Testis (tissue), 3 donors: Measurements from ENCODE around the gene TGFBI. TPM values are rescaled to one million over a fixed set of nuclear protein-coding genes. Genes with fewer than 3 reads are reported as not detected.

Experiments
- DNase-seq: peaks from one replicate; pipeline ENCODE4 v3.0.0-alpha.2; 2019
- H3K27ac ChIP-seq, 2 donors: fragments of 200-600 bp; sonication (generic); one replicate each; pipeline ENCODE4 v1.5.1; 2019
- H3K27me3 ChIP-seq: fragments of 200-600 bp; sonication (generic); one replicate; pipeline ENCODE4 v1.5.1; 2019
- H3K36me3 ChIP-seq: fragments of 200-600 bp; sonication (generic); one replicate; pipeline ENCODE4 v1.5.1; 2017; ENCODE audit warnings: low read depth; ENCODE audit errors: missing control alignments
- H3K4me1 ChIP-seq: fragments of 200-600 bp; sonication (generic); one replicate; pipeline ENCODE4 v1.5.1; 2019
- H3K4me3 ChIP-seq, 2 donors: fragments of 200-600 bp; sonication (generic); one replicate each; pipeline ENCODE4 v1.5.1; 2017 to 2019
- H3K9me3 ChIP-seq: fragments of 200-600 bp; sonication (generic); one replicate; pipeline ENCODE4 v1.5.1; 2017
- CTCF ChIP-seq, 3 experiments: fragments of 450-650 bp in 2 of 3; fragments of 200-600 bp in 1 of 3; sonication (generic) in 1 of 3; IDR thresholded peaks; one replicate each; pipeline ENCODE4 v1.5.1; 2016 to 2019; ENCODE audit warnings: antibody characterized with exemption in 3 of 3, mild to moderate bottlenecking in 2 of 3, moderate library complexity in 1 of 3
- POLR2A ChIP-seq: fragments of 450-650 bp; IDR thresholded peaks from one replicate; pipeline ENCODE4 v1.6.1; 2017; ENCODE audit warnings: antibody characterized with exemption, mild to moderate bottlenecking, moderate library complexity
- WGBS, 2 donors: methylation state at CpG; one replicate each; pipeline ENCODE4 v1.1.5; 2018; 5-methylcytosine and 5-hydroxymethylcytosine counted together
- intact Hi-C: fragments of 100-400 bp; cut with DNase I; formaldehyde crosslinking; loops from one replicate; pipeline ENCODE4 v1.15.1; 2023; ENCODE audit warnings: low total_unique reads
- polyA plus RNA-seq: library from polyadenylated mRNA; stranded (reverse); fragments of 350-450 nt; fragmentation: Illumina TruSeq; extraction: RNeasy Lipid Tissue Mini Kit (QIAGEN cat#74804); gene quantifications from one replicate; pipeline ENCODE4 v1.2.3, GENCODE V29; 2014; ENCODE audit warnings: low read depth, low replicate concordance; ENCODE audit not compliant: insufficient read depth
- total RNA-seq, 2 donors: library from RNA; depleted of rRNA; stranded (reverse); fragments of >200 nt; gene quantifications; one replicate each; pipeline ENCODE4 v1.2.3, GENCODE V29; 2016

TGFBI gene
- total and polyA plus RNA-seq, 3 donors from 2014 or later, result 9.0 to 77.2 (median 15.4) TPM

DNA sequence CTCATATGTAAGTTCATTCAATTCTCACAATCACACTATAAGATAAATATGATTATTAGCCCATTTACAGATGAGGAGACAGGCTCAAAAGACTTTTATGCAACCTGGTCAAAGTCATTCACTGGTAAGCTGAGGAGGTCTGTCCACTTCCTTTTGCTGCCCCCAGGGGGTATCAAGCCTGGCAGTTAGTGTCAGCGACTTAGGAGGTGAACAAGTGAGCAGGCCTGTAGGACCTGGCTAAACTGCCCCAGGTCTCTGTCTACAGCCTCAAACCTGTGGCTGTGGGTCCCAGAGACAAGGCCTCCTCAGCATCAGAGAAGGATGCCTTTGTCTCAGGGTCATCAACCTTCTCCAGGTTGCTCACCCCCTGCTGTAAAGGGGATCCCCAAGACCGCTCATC is 10.4 kb downstream of the TGFBI start:
- DNase-seq, result no peak
- H3K9me3 ChIP-seq, result no peaks in the 10 kb centered on the region
- WGBS, 2 donors, result 81 to 100% methylated on average over 2 of the region's 2 CpGs
- H3K27ac ChIP-seq, result no peak overlapping the region
- TF ChIP-seq CTCF (IDR thresholded peaks at IDR 0.05), result no peak
- no peak for TF ChIP-seq POLR2A
- no peaks in the 10 kb centered on the region for H3K36me3 ChIP-seq
- H3K4me1 ChIP-seq, result no peaks in the 10 kb centered on the region
- intact Hi-C loops, result no loop called here
- no peak overlapping the region for H3K4me3 ChIP-seq
- no peaks in the 10 kb centered on the region for H3K27me3 ChIP-seq

GRCh38 chr5:136040746-136041415 is 12.1 kb downstream of the TGFBI start:
- H3K4me3 ChIP-seq, result no peak overlapping the region
- no peaks in the 10 kb centered on the region for H3K4me1 ChIP-seq
- no peaks in the 10 kb centered on the region for H3K36me3 ChIP-seq
- intact Hi-C loops, result no loop called here
- no peaks in the 10 kb centered on the region for H3K9me3 ChIP-seq
- 79 to 92% methylated on average over 4 of the region's 4 CpGs for WGBS, 2 donors
- H3K27me3 ChIP-seq, result no peaks in the 10 kb centered on the region
- no peak overlapping the region for H3K27ac ChIP-seq
- TF ChIP-seq POLR2A (no peak), CTCF (IDR thresholded peaks at IDR 0.05) (no peak)
- DNase-seq, result no peak

DNA sequence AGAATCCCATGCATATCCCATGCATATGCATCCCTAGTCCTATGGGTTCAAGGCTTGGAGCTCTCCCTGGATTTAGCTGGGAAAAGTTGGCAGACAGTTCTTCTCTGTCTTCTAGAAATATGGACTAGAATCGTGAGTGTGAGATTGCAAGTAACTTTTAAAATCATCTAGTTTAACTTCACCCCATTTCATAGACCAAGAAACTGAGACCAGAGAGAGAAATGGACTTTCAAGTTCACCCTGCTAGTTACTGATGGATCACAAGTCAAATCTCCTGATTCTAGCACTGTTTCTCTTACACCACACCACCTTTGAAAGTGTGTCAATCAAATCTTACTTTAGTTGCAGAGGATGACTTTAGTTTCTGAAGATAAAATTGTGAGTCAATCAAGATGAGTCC is 13.4 kb downstream of the TGFBI start:
- Histone ChIP-seq H3K4me1 (no peaks in the 10 kb centered on the region), H3K9me3 (no peaks in the 10 kb centered on the region), H3K27ac (no peak overlapping the region), H3K4me3 (no peak overlapping the region), H3K27me3 (no peaks in the 10 kb centered on the region), H3K36me3 (no peaks in the 10 kb centered on the region)
- 69 to 78% methylated on average over 1 of the region's 1 CpG for WGBS, 2 donors
- no peak for TF ChIP-seq CTCF (IDR thresholded peaks at IDR 0.05)
- TF ChIP-seq POLR2A, result no peak
- intact Hi-C loops, result no loop called here
- no peak for DNase-seq

DNA sequence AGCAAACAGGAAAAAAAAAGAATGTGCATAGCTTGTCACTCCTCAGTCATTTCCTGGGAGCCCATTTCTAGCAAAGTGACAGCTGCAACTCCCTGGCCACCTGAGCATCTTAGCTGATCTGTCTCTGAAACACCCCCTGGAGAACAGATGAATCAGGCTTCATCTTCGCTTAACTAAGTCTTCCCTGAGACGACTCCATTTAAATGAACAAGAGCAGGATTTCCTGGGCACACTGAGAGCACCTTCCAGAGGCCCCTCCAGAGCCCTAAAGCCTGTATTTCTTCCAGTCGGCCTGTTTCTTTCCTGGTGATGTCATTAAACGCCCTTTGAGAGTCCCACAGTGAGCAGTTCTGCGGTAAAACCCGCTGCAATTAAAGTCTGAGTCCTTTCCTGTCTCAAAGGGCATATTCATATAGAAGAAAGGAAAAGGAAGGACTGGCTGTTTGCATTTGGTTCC is 13.9 kb downstream of the TGFBI start:
- Histone ChIP-seq H3K4me3 (no peak overlapping the region), H3K36me3 (no peaks in the 10 kb centered on the region), H3K27me3 (no peaks in the 10 kb centered on the region), H3K9me3 (no peaks in the 10 kb centered on the region), H3K27ac (no peak overlapping the region), H3K4me1 (no peaks in the 10 kb centered on the region)
- DNase-seq, result no peak
- WGBS, 2 donors, result 73 to 74% methylated on average over 6 of the region's 6 CpGs
- intact Hi-C loops, result no loop called here
- no peak for TF ChIP-seq POLR2A
- no peak for TF ChIP-seq CTCF (IDR thresholded peaks at IDR 0.05)

GRCh38 chr5:136043551-136043950 is 14.8 kb downstream of the TGFBI start:
- H3K27ac ChIP-seq, result no peak overlapping the region
- TF ChIP-seq POLR2A (no peak), CTCF (IDR thresholded peaks at IDR 0.05) (no peak)
- H3K9me3 ChIP-seq, result no peaks in the 10 kb centered on the region
- 77 to 89% methylated on average over 1 to 2 of the region's 2 CpGs for WGBS, 2 donors
- no peak for DNase-seq
- H3K4me3 ChIP-seq, result no peak overlapping the region
- H3K36me3 ChIP-seq, result no peaks in the 10 kb centered on the region
- H3K27me3 ChIP-seq, result no peaks in the 10 kb centered on the region
- H3K4me1 ChIP-seq, result no peaks in the 10 kb centered on the region
- intact Hi-C loops, result no loop called here
